Measurements from ENCODE around the gene HDDC3.
A peak's percentile ranks its signal among the peaks of the same experiment; 100 is the strongest.

HDDC3 gene, protein sequence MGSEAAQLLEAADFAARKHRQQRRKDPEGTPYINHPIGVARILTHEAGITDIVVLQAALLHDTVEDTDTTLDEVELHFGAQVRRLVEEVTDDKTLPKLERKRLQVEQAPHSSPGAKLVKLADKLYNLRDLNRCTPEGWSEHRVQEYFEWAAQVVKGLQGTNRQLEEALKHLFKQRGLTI

DNA sequence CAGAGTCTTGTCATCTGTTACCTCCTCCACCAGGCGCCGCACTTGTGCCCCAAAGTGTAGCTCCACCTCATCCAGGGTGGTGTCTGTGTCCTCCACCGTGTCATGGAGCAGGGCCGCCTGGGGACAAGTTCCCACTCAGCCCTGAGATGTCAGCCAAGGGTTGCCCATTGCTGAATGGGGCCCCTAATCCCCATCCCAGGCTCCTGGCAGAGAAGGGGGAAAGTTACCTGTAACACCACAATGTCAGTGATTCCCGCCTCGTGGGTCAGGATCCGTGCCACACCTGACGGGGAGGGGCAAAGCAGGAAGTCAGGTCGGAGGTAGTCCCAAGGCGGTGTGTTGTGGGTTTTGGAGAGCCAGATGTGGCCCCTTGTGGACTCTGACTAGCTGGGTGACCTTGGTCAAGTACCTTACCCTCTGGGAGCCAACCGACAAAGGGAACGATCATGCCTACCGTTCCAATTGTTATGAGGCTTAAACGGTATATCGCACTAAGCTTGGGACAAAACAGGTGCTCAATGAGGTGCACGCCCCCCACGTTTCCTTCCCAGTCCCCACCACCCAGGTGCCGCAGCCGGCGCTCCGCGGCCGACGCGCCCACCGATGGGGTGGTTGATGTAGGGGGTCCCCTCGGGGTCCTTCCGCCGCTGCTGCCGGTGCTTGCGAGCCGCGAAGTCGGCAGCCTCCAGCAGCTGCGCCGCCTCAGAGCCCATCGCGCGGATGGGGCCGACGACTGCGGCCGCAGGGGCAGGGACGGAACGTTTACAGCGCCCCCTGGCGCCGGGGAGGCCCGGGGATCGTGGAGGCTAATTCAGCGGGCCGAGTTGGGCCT, at the start of gene HDDC3:
Gene HDDC3 (minus strand): TSS at position 722 of the 832 bp plus-strand sequence. CDS start 9 bp downstream, at position 713.
- TF ChIP-seq, protein P1, sequence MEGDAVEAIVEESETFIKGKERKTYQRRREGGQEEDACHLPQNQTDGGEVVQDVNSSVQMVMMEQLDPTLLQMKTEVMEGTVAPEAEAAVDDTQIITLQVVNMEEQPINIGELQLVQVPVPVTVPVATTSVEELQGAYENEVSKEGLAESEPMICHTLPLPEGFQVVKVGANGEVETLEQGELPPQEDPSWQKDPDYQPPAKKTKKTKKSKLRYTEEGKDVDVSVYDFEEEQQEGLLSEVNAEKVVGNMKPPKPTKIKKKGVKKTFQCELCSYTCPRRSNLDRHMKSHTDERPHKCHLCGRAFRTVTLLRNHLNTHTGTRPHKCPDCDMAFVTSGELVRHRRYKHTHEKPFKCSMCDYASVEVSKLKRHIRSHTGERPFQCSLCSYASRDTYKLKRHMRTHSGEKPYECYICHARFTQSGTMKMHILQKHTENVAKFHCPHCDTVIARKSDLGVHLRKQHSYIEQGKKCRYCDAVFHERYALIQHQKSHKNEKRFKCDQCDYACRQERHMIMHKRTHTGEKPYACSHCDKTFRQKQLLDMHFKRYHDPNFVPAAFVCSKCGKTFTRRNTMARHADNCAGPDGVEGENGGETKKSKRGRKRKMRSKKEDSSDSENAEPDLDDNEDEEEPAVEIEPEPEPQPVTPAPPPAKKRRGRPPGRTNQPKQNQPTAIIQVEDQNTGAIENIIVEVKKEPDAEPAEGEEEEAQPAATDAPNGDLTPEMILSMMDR (conservative IDR thresholded peaks at IDR 0.05; ENCODE audit: low read depth, low read length): peak; percentile 91
- peak within 1 kb of the TSS; percentile 81 for H3K4me3 ChIP-seq (ENCODE audit: low read length)
- DNase-seq (ENCODE audit: low read depth): no peak

DNA sequence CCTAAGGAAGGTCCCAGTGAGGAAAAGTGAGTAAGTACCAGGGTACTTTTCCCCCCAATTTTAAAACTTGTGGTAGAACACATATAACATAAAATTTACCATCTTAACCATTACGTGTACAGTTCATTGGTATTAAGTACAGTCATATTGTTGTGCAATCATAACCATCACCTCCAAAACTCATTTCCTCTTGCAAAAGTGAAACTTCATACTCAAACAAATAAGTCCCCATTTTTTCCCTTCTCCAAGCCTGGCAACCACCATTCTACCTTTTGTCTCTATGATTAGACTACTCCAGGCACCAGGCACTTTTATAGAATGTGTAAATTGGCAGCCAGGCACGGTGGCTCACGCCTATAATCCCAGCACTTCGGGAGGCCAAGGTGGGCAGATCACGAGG, 49.8 kb upstream of the HDDC3 start:
- no peak for DNase-seq (ENCODE audit: low read depth)
- TF ChIP-seq, protein P1 (conservative IDR thresholded peaks at IDR 0.05; ENCODE audit: low read depth, low read length): no peak
- no peak overlapping the region for H3K4me3 ChIP-seq (ENCODE audit: low read length)

DNA sequence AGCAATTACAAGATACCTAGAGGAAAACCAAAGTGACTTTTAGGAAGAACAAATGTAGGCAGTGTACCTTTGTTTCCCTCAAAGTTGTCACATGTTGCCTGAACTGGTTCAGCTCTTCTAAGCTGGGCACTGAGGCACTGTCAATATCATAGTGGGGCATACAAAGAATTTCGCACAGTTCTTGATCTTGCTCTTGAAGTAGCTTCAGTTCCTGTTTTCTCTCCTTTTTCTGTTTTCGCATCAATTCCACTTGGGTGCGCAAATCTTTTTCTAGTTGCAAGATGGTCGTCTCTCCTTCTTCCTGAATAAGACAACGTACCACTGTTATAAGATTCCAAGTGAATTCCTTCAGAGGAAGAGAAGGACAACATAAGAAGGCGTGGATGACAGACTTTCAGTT, 49.3 kb upstream of the HDDC3 start:
- no peak for DNase-seq (ENCODE audit: low read depth)
- H3K4me3 ChIP-seq (ENCODE audit: low read length): no peak overlapping the region
- TF ChIP-seq, protein P1 (conservative IDR thresholded peaks at IDR 0.05; ENCODE audit: low read depth, low read length): no peak

DNA sequence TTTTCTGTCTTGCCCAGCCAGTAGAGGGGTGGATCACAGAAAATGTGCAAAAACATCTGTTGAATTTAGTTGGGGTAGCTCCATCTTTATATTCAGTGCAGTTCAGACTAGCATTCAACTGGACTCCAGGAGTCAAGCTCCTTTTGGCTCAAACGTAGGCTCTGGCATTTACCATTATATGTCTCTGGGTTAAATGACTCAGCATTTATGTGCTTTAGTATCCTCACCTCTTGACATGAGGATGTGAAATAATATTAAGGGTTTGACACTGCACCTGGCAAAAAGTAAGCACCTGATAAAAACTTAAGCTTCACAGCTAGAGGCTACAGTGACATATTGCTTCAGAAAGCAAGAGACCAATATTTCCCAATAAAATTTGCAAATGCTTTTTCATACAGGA, 47.2 kb upstream of the HDDC3 start:
- no peak overlapping the region for H3K4me3 ChIP-seq (ENCODE audit: low read length)
- DNase-seq (ENCODE audit: low read depth): no peak
- TF ChIP-seq, protein P1 (conservative IDR thresholded peaks at IDR 0.05; ENCODE audit: low read depth, low read length): no peak

DNA sequence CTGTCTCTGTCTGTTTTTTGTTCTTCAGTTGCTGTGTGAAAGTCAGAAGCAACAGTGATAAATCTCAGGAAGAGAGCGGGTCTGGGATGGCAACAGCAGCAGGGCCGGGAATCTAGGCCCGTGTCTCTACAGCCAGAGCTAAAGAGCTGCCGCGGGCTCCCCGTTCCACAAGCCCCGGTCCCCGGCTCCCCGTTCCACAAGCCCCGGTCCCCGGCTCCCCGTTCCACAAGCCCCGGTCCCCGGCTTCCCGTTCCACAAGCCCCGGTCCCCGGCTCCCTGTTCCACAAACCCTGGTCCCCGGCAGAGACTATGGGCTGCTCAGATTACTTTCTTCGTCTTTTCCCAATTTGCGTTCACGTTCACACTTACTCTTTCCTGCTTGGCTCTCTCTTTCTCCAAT, 41.9 kb upstream of the HDDC3 start:
- no peak overlapping the region for H3K4me3 ChIP-seq (ENCODE audit: low read length)
- TF ChIP-seq, protein P1 (conservative IDR thresholded peaks at IDR 0.05; ENCODE audit: low read depth, low read length): no peak
- no peak for DNase-seq (ENCODE audit: low read depth)

DNA sequence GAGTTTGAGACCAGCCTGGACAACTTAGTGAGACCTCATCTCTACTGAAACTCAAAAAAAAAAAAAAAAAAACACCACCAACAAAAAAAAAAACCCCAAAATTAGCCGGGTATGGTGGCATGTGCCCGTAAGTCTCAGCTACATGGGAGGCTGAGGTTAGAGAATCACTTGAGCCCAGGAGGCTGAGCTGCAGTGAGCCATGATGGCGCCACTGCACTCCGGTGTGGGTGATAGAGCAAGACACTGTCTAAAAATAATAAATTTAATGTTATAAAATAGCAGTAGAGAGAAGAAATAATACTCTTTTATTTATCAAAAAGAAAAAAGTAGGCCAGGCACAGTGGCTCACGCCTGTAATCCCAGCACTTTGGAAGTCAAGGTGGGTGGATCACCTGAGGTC, 39.8 kb upstream of the HDDC3 start:
- no peak overlapping the region for H3K4me3 ChIP-seq (ENCODE audit: low read length)
- TF ChIP-seq, protein P1 (conservative IDR thresholded peaks at IDR 0.05; ENCODE audit: low read depth, low read length): no peak
- no peak for DNase-seq (ENCODE audit: low read depth)

DNA sequence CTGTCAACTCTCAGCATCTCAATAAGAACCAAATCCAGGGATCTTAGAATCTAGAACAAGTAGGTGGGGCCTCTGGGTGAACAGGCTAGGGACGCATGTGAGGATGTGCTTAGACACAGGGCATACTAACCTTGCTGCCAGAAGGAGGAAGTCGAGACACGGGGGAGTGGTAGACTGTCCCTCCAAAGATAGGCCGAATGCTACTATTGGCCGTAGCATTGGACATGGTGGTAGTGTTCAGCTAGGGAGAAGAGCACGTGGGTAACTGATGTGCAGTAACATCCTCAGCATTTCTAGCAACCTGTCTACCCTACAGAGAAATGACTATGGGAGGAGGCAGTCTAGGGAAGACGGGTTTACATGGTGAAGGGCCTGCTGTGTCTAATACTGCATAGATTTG, 37.9 kb upstream of the HDDC3 start:
- TF ChIP-seq, protein P1 (conservative IDR thresholded peaks at IDR 0.05; ENCODE audit: low read depth, low read length): no peak
- DNase-seq (ENCODE audit: low read depth): no peak
- H3K4me3 ChIP-seq (ENCODE audit: low read length): no peak overlapping the region
